Astrocyte (in vitro differentiated cells and primary cell): ENCODE measurements around the gene LY86. TPM values are rescaled to one million over a fixed set of nuclear protein-coding genes. Genes with fewer than 3 reads are reported as not detected.

Experiments
- DNase-seq: peaks from one replicate; pipeline ENCODE4 v3.0.0-alpha.2; 2010; ENCODE audit warnings: low read depth
- FAIRE-seq: peaks from 2 replicates; lab custom pipeline; 2011; peaks lifted over from hg19 to GRCh38; lab: Jason Lieb, UNC
- H2AFZ ChIP-seq: 2 replicates; pipeline ENCODE4 v1.6.0; 2012; ENCODE audit warnings: low read depth, low read length, inconsistent platforms
- H3K27ac ChIP-seq: 2 replicates; pipeline ENCODE4 v1.5.1; 2011; ENCODE audit warnings: low read depth, low read length, inconsistent platforms
- H3K27me3 ChIP-seq: 2 replicates; pipeline ENCODE4 v1.6.0; 2011; ENCODE audit warnings: low read length, inconsistent platforms; ENCODE audit not compliant: insufficient read depth
- H3K36me3 ChIP-seq: 2 replicates; pipeline ENCODE4 v1.5.1; 2011; ENCODE audit warnings: low read length, inconsistent platforms; ENCODE audit not compliant: insufficient read depth
- H3K4me1 ChIP-seq: 2 replicates; pipeline ENCODE4 v1.5.1; 2011; ENCODE audit warnings: low read length, inconsistent platforms; ENCODE audit not compliant: insufficient read depth
- H3K4me2 ChIP-seq: 2 replicates; pipeline ENCODE4 v1.6.0; 2012; ENCODE audit warnings: low read length, inconsistent platforms
- H3K4me3 ChIP-seq: 2 replicates; pipeline ENCODE4 v1.5.1; 2011; ENCODE audit warnings: low read depth, mild to moderate bottlenecking, low read length, inconsistent platforms; ENCODE audit not compliant: insufficient read depth
- H3K79me2 ChIP-seq: 2 replicates; pipeline ENCODE4 v1.6.0; 2012; ENCODE audit warnings: mild to moderate bottlenecking, low read length, inconsistent platforms; ENCODE audit not compliant: insufficient read depth
- H3K9ac ChIP-seq: 2 replicates; pipeline ENCODE4 v1.6.0; 2012; ENCODE audit warnings: mild to moderate bottlenecking, low read length, inconsistent platforms
- H3K9me3 ChIP-seq: 2 replicates; pipeline ENCODE4 v1.5.1; 2012; ENCODE audit warnings: low read depth, mild to moderate bottlenecking, low read length, inconsistent platforms; ENCODE audit not compliant: insufficient read depth
- H4K20me1 ChIP-seq: 2 replicates; pipeline ENCODE4 v1.6.0; 2012; ENCODE audit warnings: low read length, inconsistent platforms; ENCODE audit not compliant: insufficient read depth
- H3K27ac Mint-ChIP-seq: one replicate; pipeline ENCODE4 v1.8.0; 2021; ENCODE audit warnings: mild to moderate bottlenecking, mixed read lengths; ENCODE audit not compliant: unreplicated experiment
- H3K27me3 Mint-ChIP-seq: one replicate; pipeline ENCODE4 v1.8.0; 2021; ENCODE audit warnings: low read depth, mixed read lengths; ENCODE audit not compliant: unreplicated experiment
- H3K36me3 Mint-ChIP-seq: one replicate; pipeline ENCODE4 v1.8.0; 2021; ENCODE audit warnings: low read depth, mixed read lengths; ENCODE audit not compliant: unreplicated experiment
- H3K4me1 Mint-ChIP-seq: one replicate; pipeline ENCODE4 v1.8.0; 2021; ENCODE audit warnings: low read depth, mixed read lengths; ENCODE audit not compliant: unreplicated experiment
- H3K4me3 Mint-ChIP-seq: one replicate; pipeline ENCODE4 v1.8.0; 2021; ENCODE audit warnings: mild to moderate bottlenecking, moderate library complexity, mixed read lengths; ENCODE audit not compliant: unreplicated experiment
- H3K9me3 Mint-ChIP-seq: one replicate; pipeline ENCODE4 v1.8.0; 2021; ENCODE audit warnings: mild to moderate bottlenecking, mixed read lengths; ENCODE audit not compliant: unreplicated experiment
- CTCF ChIP-seq: IDR thresholded peaks from 2 replicates; pipeline ENCODE4 v1.5.1; 2011; ENCODE audit warnings: low read depth, mild to moderate bottlenecking, inconsistent platforms, low read length, moderate library complexity; ENCODE audit not compliant: insufficient read depth
- EZH2 ChIP-seq: IDR thresholded peaks from 2 replicates; pipeline ENCODE4 v1.6.1; 2012; ENCODE audit warnings: mild to moderate bottlenecking, low read length, inconsistent platforms; ENCODE audit not compliant: insufficient read depth
- total RNA-seq: library from RNA; stranded (reverse); gene quantifications from 2 replicates; pipeline ENCODE4 v1.2.1, GENCODE V29; 2021

The LY86 gene
- total RNA-seq, 1 donor from 2014 or later, result not detected

GRCh38 chr6:6593867-6594468 is 5.4 kb downstream of the LY86 start:
- no peak overlapping the region for H3K4me2 ChIP-seq
- FAIRE-seq, result no peak
- DNase-seq, result no peak
- Mint-ChIP-seq H3K4me3 (no peak overlapping the region), H3K9me3 (peaks cover 4% of the 10 kb centered on the region), H3K27me3 (peaks cover 7% of the 10 kb centered on the region), H3K4me1 (no peaks in the 10 kb centered on the region), H3K36me3 (no peaks in the 10 kb centered on the region), H3K27ac (no peak overlapping the region)
- no peak overlapping the region for H3K9ac ChIP-seq
- H3K27ac ChIP-seq, result no peak overlapping the region
- no peaks in the 10 kb centered on the region for H3K36me3 ChIP-seq
- TF ChIP-seq CTCF, result no peak
- no peak for TF ChIP-seq EZH2
- no peaks in the 10 kb centered on the region for H3K4me1 ChIP-seq
- no peaks in the 10 kb centered on the region for H4K20me1 ChIP-seq
- no peak overlapping the region for H3K4me3 ChIP-seq
- H3K27me3 ChIP-seq, result no peaks in the 10 kb centered on the region
- no peaks in the 10 kb centered on the region for H3K79me2 ChIP-seq
- H2AFZ ChIP-seq, result no peak overlapping the region
- H3K9me3 ChIP-seq, result no peaks in the 10 kb centered on the region

- FAIRE-seq (no peak), DNase-seq (no peak)
- H3K36me3 ChIP-seq, result no peaks in the 10 kb centered on the region
- no peaks in the 10 kb centered on the region for H3K4me1 Mint-ChIP-seq
- H3K27ac Mint-ChIP-seq, result no peak overlapping the region
- H3K27me3 Mint-ChIP-seq, result peaks cover 7% of the 10 kb centered on the region
- H3K79me2 ChIP-seq, result no peaks in the 10 kb centered on the region
- H4K20me1 ChIP-seq, result no peaks in the 10 kb centered on the region
- no peak overlapping the region for H3K4me3 ChIP-seq
- peaks cover 4% of the 10 kb centered on the region for H3K9me3 Mint-ChIP-seq
- H3K9ac ChIP-seq, result no peak overlapping the region
- H3K9me3 ChIP-seq, result no peaks in the 10 kb centered on the region
- H3K27me3 ChIP-seq, result no peaks in the 10 kb centered on the region
- no peaks in the 10 kb centered on the region for H3K4me1 ChIP-seq
- H3K4me3 Mint-ChIP-seq, result no peak overlapping the region
- TF ChIP-seq EZH2, result no peak
- no peak for TF ChIP-seq CTCF
- no peaks in the 10 kb centered on the region for H3K36me3 Mint-ChIP-seq
- H3K27ac ChIP-seq, result no peak overlapping the region
- H3K4me2 ChIP-seq, result no peak overlapping the region
- no peak overlapping the region for H2AFZ ChIP-seq
Observed at GRCh38 chr6:6595025-6595424, 6.5 kb downstream of the LY86 start.

GRCh38 chr6:6595952-6596351 is 7.4 kb downstream of the LY86 start:
- peaks cover 4% of the 10 kb centered on the region for H3K9me3 Mint-ChIP-seq
- Histone ChIP-seq H4K20me1 (no peaks in the 10 kb centered on the region), H3K9me3 (no peaks in the 10 kb centered on the region), H3K27me3 (no peaks in the 10 kb centered on the region), H3K36me3 (no peaks in the 10 kb centered on the region), H3K79me2 (no peaks in the 10 kb centered on the region), H3K4me2 (no peak overlapping the region), H3K4me1 (no peaks in the 10 kb centered on the region), H3K4me3 (no peak overlapping the region), H2AFZ (no peak overlapping the region), H3K9ac (no peak overlapping the region), H3K27ac (no peak overlapping the region)
- no peaks in the 10 kb centered on the region for H3K4me1 Mint-ChIP-seq
- TF ChIP-seq CTCF, result no peak
- no peak for TF ChIP-seq EZH2
- no peak overlapping the region for H3K4me3 Mint-ChIP-seq
- no peak for FAIRE-seq
- H3K27me3 Mint-ChIP-seq, result peaks cover 4% of the 10 kb centered on the region
- no peaks in the 10 kb centered on the region for H3K36me3 Mint-ChIP-seq
- no peak for DNase-seq
- H3K27ac Mint-ChIP-seq, result no peak overlapping the region
